Loucy (cell line): ENCODE results near the gene TCP10L.
"Not testable (repeated sequence)": the region's sequence is repeated elsewhere in the genome, so short reads cannot be mapped to it uniquely, and the experiment has no call there.

Experiments
- H2AFZ ChIP-seq: fragments of 200-600 bp; sonication (generic); 2 replicates; pipeline ENCODE4 v1.6.0; 2016; ENCODE audit warnings: antibody characterized with exemption, mild to moderate bottlenecking, low read length, moderate library complexity
- H3F3A ChIP-seq: fragments of 200-600 bp; 2 replicates; pipeline ENCODE4 v1.6.0; 2016; ENCODE audit warnings: antibody characterized with exemption, low read depth, mild to moderate bottlenecking
- H3K27me3 ChIP-seq: fragments of 200-600 bp; sonication (generic); 2 replicates; pipeline ENCODE4 v1.6.1; 2014; ENCODE audit warnings: low read length, mild to moderate bottlenecking; ENCODE audit not compliant: insufficient read depth, poor library complexity, severe bottlenecking
- H3K36me3 ChIP-seq: fragments of 200-600 bp; sonication (generic); 2 replicates; pipeline ENCODE4 v1.6.1; 2016; ENCODE audit warnings: low read length; ENCODE audit not compliant: insufficient read depth
- H3K4me1 ChIP-seq: fragments of 200-600 bp; sonication (generic); 2 replicates; pipeline ENCODE4 v1.5.1; 2014; ENCODE audit warnings: low read length, mild to moderate bottlenecking; ENCODE audit not compliant: insufficient read depth, poor library complexity, severe bottlenecking
- H3K4me2 ChIP-seq: fragments of 200-600 bp; sonication (generic); 2 replicates; pipeline ENCODE4 v1.6.0; 2014; ENCODE audit warnings: antibody characterized with exemption, low read length, low read depth, mild to moderate bottlenecking; ENCODE audit not compliant: poor library complexity, severe bottlenecking
- H3K4me3 ChIP-seq: fragments of 200-600 bp; sonication (generic); 2 replicates; pipeline ENCODE4 v1.5.1; 2014; ENCODE audit warnings: low read length, mild to moderate bottlenecking, mixed read lengths; ENCODE audit not compliant: poor library complexity, severe bottlenecking
- H3K79me2 ChIP-seq: fragments of 200-600 bp; sonication (generic); 2 replicates; pipeline ENCODE4 v1.6.1; 2014; ENCODE audit warnings: low read length; ENCODE audit not compliant: insufficient read depth
- H3K9ac ChIP-seq: fragments of 200-600 bp; sonication (generic); 2 replicates; pipeline ENCODE4 v1.6.0; 2014; ENCODE audit warnings: mild to moderate bottlenecking, low read depth, low read length, moderate library complexity; ENCODE audit not compliant: poor library complexity, severe bottlenecking
- H3K9me2 ChIP-seq: fragments of 200-600 bp; sonication (generic); replicated peaks from 2 replicates; pipeline ENCODE4 v1.6.1; 2016; ENCODE audit warnings: low read depth, low read length, mixed read lengths
- H3K9me3 ChIP-seq: fragments of 200-600 bp; sonication (generic); 2 replicates; pipeline ENCODE4 v1.6.1; 2014; ENCODE audit warnings: mild to moderate bottlenecking, antibody characterized with exemption, low read length, low read depth; ENCODE audit not compliant: insufficient read depth
- H4K20me1 ChIP-seq: fragments of 200-600 bp; sonication (generic); 2 replicates; pipeline ENCODE4 v1.6.0; 2014; ENCODE audit warnings: antibody characterized with exemption, low read length, mild to moderate bottlenecking; ENCODE audit not compliant: insufficient read depth, poor library complexity, severe bottlenecking
- EZH2phosphoT487 ChIP-seq: fragments of 200-600 bp; IDR thresholded peaks from 2 replicates; pipeline ENCODE4 v1.6.1; 2018; ENCODE audit warnings: antibody characterized with exemption, mild to moderate bottlenecking, moderate library complexity, borderline replicate concordance
- TF ChIP-seq, protein P1 (sequence below): fragments of 200-600 bp; sonication (generic); conservative IDR thresholded peaks from 2 replicates; pipeline ENCODE4 v1.5.1; 2014; ENCODE audit warnings: mild to moderate bottlenecking, antibody characterized with exemption, low read length

Gene TCP10L, protein sequence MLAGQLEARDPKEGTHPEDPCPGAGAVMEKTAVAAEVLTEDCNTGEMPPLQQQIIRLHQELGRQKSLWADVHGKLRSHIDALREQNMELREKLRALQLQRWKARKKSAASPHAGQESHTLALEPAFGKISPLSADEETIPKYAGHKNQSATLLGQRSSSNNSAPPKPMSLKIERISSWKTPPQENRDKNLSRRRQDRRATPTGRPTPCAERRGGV

DNA sequence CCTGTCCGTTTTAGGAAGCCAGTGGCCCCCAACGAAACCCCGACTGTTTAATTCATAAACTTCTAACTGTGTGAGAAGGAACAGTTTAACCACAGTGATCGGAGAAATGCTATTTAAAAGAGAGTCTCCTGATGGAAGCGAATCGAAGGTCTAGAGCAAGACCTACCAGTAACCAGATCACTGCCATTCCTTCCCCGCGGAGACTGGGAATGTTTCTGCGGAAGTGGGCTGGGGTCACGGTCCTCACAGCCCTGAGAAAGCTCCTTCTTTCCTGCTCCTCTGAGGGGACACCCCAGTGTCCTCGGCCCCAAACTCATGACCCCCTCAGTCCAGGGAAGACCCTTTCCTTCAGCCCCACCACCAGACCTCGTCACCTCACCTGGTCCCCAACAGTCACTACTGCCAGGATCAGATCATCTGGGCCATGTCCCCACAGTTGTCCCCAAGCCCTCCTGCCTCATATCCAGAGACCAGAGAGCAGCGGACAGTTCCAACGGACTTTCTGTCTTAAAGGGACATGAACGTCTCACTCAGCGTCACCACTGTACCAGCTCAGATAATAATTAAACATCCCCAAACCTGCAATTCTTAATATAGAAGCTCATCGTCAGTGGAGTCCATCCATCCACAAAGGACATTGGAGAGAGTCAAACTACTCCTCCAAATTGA, at the start of gene TCP10L:
TSS of gene TCP10L (minus strand) at position 482 of the 669 bp plus-strand sequence. CDS start 1,219 bp downstream, outside the sequence.
- Histone ChIP-seq H3K4me1 (no peaks in the 10 kb centered on the region), H3K79me2 (no peaks in the 10 kb centered on the region), H2AFZ (no peak within 1 kb of the TSS), H3K9me2 (no peaks in the 10 kb centered on the region), H4K20me1 (no peaks in the 10 kb centered on the region), H3K9me3 (no peaks in the 10 kb centered on the region), H3K27me3 (no peaks in the 10 kb centered on the region), H3K4me3 (no peak within 1 kb of the TSS), H3K4me2 (no peak within 1 kb of the TSS), H3K36me3 (no peaks in the 10 kb centered on the region), H3F3A (no peaks in the 10 kb centered on the region), H3K9ac (no peak within 1 kb of the TSS)
- no peak for TF ChIP-seq EZH2phosphoT487
- TF ChIP-seq, protein P1, sequence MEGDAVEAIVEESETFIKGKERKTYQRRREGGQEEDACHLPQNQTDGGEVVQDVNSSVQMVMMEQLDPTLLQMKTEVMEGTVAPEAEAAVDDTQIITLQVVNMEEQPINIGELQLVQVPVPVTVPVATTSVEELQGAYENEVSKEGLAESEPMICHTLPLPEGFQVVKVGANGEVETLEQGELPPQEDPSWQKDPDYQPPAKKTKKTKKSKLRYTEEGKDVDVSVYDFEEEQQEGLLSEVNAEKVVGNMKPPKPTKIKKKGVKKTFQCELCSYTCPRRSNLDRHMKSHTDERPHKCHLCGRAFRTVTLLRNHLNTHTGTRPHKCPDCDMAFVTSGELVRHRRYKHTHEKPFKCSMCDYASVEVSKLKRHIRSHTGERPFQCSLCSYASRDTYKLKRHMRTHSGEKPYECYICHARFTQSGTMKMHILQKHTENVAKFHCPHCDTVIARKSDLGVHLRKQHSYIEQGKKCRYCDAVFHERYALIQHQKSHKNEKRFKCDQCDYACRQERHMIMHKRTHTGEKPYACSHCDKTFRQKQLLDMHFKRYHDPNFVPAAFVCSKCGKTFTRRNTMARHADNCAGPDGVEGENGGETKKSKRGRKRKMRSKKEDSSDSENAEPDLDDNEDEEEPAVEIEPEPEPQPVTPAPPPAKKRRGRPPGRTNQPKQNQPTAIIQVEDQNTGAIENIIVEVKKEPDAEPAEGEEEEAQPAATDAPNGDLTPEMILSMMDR = no peak

DNA sequence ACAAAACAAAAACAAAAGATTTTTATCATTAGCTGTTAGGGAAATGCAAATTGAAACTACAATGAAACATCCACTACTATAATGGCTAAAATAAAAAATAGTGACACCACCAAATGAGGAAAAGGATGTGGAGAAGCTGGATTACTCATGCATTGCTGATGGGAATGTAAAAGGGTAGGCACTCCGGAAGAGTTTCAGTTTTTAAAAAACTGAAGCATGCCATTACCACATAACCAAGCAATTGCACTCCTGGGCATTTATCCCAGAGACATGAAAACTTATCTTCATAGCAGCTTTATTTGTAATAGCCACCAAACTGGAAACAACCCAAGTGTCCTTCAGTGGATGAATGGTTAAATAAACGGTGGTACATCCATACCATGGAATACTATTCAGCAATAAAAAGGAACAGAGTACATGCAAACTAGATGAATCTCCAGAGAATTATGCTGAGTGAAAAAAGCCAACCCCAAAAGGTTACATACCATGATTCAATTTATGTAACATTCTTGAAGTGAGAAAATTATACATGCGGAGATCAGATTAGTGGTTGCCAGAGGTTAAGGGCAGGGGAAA, 41.4 kb upstream of the TCP10L start:
- Histone ChIP-seq H3K9me3 (no peaks in the 10 kb centered on the region), H3K4me3 (no peak overlapping the region), H3K9ac (no peak overlapping the region), H3K27me3 (no peaks in the 10 kb centered on the region), H4K20me1 (no peaks in the 10 kb centered on the region), H3K36me3 (peaks cover 24% of the 10 kb centered on the region; the same call in 1 of the 2 replicates), H3K4me2 (no peak overlapping the region), H3F3A (no peaks in the 10 kb centered on the region), H3K4me1 (peaks cover 10% of the 10 kb centered on the region), H3K79me2 (no peaks in the 10 kb centered on the region), H2AFZ (no peak overlapping the region), H3K9me2 (no peaks in the 10 kb centered on the region)
- TF ChIP-seq, protein P1 = no peak
- no peak for TF ChIP-seq EZH2phosphoT487

DNA sequence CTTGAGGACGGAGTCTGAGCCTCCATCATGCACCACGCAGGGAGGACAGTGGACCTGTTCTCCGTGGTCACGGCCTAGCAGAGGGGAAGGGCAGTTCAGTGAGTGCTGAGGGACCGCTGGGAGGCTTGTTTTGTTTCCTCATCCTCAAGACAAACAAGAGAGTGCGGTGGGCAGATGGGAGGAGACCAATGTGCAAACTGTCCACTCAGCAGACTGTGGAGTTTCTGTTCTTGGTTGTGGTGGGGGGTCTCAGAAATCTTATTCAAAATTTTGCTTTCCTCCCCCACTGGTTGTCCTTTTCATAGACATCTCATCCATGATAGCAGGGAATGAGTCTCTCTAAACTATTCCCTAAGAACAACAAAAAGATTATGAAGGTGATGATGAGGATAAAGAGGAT, 32.9 kb upstream of the TCP10L start:
- H3F3A ChIP-seq, H3K4me2 ChIP-seq, H3K9ac ChIP-seq, H3K36me3 ChIP-seq, H4K20me1 ChIP-seq, H3K4me3 ChIP-seq, H3K9me3 ChIP-seq, H2AFZ ChIP-seq, H3K9me2 ChIP-seq, H3K4me1 ChIP-seq, H3K27me3 ChIP-seq, H3K79me2 ChIP-seq: not testable (repeated sequence)
